Stimulated activated CD8-positive, alpha-beta memory T cell treated with anti-CD3 and anti-CD28 coated beads, Interleukin-7, amount 100 ng/mL, for 24 hours (primary cell): Measurements from ENCODE around the gene AGAP2.
A peak's percentile ranks its signal among the peaks of the same experiment; 100 is the strongest.

ENCODE experiments used
- DNase-seq: peaks from one replicate; pipeline ENCODE4 v3.0.0-alpha.2; 2020; ENCODE audit warnings: low read depth

The AGAP2 gene

DNA sequence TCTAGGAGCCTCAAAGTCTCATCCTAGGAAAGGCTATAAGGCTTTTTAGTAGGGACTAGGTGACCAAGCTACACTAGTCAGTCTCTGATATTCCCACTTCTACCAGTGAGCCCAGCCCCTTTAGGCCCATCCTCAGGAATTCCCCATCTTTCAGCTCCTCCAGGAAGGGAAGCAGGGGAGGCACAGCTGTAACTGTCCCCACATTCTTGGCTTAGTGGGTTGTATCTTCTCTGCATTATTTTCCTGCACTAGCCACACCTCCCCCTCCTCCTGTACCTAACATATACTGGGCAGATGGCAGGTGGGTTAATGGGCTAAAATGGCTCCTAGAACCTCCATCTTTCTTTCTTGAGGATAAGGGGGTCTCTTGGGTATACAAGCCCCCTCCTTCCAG, 28.8 kb upstream of the AGAP2 start:
- no peak for DNase-seq

DNA sequence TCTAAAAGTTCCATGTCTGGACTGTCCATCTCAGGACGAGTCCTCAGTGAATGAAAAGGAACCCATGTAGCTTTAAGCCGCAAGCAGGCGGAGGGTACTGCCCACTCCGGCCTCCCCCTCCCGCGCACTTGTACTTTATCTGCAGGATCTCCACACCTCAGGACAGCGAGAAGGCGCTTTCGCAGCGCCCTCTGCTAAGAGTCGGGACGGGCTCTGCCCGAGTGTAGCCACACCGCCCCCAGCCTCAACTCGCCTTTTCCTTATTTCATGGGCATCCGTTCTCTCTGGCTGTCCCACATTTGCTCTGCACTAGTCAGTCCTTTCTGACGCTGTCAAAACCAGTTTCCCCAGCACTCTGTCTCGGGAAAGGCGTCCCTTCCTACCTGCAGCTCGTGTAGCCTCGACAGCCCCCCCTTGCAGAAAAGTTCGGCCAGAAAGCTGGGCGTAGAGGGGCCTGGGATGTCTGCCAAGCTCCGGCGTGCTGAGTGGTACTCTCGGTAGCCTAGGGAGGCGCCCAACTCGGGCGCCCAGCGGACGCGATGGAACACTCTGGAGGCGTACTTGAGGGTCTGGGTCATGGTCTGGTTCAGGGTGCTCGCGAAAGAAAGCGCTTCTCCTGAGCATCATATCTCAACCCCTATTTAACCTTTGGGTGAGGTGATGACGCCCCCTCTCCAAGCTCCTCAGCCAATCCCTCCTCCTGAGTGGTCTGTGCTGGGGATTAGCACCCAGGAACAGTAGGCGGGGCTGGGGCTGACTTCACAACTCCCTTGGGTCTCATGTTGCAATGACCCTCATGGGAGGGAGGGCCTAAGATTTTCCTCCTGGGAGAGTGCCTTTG, 28.1 kb upstream of the AGAP2 start, which contains the start of gene CYP27B1:
Gene CYP27B1, minus strand, starts transcription at position 615 of the 841 bp plus-strand sequence. Its CDS starts 37 bp downstream, at position 578.
- DNase-seq, result no peak

DNA sequence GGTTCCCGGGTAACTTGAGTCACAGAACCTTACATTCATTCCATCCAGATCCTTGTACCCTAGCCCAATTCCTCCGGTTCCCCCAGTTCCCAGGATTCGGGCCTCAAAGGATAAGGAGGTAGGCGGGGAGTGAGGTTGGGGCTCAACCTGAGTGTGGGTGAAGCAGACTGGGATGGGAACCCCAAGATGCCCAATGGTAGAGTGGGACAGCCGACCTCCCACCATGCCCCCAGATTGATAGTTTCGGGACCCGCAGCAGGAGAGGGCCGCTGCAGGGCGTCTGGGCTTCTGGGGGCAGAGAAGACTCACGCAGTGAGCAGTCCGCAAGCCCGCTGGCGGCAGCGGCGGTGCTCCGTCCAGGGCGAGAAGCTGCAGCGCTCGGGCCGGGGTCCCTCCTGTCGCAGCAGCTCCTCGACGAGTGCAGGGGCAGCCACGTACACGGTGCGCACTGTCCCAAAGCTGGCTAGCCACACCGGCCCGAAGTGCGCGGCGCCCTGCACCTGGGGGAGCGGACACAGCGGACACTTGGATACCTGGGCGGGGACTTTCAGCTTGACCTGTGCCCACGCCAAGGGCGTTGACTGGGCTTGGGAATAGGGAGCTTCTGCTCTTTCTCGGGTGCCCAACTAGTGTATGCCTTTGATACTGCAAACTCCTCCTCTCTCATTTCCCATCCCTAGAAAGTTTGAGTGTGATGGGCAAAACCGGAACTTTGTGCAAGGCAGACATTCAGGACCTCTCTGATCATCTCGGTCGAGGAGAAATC, 27.3 kb upstream of the AGAP2 start:
- no peak for DNase-seq

DNA sequence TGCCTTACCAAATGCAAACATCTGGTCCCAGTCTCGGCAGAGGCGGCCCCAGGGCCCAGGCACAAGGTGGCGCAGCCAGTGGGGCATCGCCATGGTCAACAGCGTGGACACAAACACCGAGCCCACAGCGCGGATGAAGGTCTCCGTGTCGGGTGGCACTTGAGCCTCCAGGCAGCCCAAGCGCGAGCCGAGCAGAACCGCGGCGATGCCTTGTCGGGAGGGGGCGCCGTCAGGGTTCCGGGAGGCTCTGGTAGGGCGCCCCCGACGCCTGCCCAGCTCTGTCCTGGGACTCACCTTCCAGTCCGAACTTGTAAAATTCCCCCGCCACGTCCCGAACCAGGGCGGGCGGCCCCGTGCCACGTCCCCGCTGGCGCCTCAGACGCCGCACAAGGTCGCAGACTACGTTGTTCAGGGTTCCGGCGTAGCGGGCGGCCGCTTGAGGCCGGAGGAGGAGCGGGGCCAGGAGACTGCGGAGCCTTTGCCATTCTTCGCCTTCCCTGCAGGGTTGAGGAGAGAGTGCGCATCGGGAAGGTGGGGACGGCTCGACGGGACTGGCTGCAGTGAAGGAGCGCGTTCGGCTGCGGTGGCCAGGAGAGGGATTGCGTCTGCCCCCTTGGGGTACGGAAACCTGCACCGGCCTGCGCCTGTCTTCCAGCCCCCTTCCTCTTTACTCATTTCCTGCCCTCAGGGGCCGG, 26.6 kb upstream of the AGAP2 start:
- DNase-seq, result no peak

DNA sequence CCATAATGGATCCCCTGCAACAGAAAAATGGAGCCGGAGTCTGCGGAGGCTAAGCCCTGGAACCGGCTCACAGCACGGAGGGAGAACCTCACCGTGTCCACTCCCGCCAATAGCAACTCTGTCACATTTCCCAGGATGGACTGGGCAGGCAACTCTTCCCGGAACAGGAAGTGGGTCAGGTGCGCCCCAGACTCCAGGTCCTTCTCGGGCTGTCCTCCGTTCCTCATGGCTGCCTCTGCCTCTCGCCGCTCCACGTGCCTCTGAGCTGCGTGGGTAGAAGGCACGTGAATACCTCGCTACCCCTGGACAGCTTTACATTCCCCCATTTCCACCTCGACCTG, 26.1 kb upstream of the AGAP2 start:
- no peak for DNase-seq

DNA sequence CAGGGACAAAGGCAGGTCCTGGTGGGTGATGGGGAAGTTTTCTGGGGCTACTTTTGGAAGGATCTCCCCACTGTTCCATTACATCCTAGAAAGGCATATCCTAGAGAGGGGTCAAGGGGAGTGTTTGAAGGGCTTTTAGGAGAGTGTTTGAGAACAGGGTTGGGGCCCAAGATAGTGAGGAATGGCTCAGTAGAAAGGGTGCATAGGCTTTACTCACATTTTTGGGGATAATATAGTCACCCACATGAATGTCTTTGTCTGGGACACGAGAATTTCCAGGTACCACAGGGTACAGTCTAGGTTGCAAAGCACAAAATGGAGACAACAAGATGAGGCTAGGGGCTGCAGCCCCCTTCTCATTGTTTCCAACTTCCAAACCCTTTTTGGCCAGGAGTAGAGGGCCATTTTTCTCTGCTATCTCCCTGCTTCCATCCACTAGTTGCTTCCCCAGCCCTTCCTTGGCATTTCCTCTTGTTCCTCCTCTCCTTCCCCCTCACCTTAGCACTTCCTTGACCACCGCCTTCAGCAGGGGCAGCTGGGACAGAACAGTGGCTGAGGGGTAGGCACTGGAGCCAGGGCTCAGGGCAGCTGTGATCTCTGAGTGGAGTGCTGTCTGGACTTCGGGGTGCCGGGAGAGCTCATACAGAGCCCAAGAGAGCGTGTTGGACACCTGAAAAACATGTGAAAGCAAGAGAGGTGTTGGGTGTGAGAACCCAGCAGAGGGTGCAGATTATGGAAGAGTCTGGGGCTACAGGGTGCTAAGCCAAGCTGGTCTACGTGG, 25.5 kb upstream of the AGAP2 start:
- DNase-seq, result no peak

DNA sequence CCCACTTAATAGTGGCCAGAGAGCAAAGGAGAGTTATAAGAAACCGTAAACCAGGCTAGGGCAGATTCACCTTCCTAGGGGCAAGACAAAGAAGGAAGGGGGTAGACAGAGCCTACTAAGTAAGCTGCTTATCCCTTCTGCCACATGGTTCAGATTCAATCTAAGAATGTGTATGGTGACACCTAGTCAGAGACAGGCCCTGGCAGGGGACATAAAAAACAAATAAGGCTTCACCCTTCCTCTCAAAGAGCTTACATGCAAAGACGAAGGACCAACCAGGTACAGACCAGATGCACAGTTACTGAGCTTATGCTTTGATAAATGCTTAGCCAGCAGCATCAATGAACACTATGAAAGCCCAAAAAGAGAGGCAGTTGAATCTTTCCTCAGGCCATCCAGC, 23.9 kb upstream of the AGAP2 start:
- DNase-seq, result no peak

DNA sequence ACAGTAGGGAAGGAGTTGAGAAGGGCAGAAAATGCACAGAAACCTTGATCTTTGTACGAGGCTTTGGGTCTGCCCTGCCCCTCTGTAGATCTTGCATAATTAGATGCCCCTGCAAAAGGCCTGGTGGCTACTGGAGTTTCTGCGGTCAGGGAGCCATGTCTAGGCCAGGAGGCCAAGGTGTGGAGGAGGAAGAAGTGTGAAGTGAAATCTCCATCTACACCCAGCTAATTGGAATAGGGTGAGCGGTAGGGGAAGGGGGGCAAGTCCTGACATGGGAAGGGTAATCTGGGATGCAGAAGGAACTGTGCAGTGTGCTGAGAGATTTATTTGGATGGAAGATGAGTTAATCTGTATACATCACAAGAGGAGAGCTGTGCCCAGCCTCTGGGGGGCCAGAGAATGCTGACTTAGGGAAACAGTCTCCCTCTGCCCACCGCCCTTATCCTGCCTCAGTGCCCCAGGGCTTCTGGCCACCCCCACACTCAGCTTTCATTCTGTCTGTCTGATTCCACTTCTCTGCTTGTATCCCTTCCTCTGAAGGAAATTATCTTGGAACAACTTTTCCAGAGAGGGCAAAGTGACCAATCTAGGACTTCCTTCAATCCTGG, 23.0 kb upstream of the AGAP2 start:
- DNase-seq, result no peak

DNA sequence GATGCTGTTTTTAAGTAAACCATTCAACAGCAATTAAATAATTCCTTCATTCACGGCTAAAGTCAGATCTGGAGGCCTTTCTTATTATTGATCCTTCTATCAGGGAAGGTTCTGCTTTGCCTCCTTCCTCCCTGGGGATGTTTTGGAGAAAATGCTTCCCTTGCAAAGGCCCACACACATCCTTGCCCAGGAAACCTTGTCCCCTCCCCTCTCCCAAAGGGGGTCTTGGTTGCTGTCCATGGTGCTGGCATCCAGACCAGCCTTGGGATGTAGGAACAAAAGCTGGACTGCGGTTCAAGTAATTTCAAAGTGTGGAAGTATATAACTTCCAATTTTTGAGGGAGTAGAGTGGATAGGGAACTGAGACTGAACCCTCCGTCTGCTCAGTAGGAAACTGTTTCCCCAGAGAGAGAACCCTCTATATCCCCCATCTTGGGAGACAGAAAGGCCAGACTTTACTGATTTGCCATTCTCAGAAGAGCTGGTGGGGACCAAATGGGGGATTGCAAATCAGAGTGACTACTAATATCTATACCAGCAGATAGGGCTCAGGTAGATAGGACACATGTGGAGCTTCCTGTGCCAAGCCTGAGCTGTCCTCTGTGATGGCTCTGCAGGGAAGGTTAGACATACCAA, 21.9 kb upstream of the AGAP2 start:
- no peak for DNase-seq

DNA sequence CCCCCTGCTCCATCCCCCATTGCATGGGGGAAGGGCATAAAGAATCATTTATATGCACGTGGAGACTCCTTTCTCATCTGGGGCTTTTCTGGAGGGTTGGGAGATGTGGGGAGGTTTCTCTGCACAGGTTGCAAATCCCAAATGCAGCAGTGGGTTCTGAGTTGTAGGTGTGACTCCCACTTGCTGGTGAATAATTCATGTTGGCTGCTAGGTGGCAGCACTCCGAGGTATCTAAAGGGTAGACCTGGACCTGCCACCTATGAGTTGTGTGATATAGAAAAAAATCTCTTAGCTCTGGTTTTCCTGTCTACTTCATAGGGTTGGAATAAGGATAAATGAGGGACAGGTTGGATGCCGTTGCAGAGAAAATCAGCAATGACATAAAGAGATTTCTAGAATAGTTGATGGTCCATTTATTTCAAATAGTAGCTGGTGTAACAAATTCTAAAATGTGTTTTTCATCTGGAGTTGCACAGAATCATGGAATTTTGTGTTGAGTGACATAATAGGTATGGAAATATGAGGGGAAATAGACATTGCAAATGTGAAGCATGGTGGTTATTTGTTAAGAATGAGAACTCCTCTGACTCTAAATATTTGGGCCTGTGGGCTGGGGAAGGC, 20.9 kb upstream of the AGAP2 start:
- no peak for DNase-seq

DNA sequence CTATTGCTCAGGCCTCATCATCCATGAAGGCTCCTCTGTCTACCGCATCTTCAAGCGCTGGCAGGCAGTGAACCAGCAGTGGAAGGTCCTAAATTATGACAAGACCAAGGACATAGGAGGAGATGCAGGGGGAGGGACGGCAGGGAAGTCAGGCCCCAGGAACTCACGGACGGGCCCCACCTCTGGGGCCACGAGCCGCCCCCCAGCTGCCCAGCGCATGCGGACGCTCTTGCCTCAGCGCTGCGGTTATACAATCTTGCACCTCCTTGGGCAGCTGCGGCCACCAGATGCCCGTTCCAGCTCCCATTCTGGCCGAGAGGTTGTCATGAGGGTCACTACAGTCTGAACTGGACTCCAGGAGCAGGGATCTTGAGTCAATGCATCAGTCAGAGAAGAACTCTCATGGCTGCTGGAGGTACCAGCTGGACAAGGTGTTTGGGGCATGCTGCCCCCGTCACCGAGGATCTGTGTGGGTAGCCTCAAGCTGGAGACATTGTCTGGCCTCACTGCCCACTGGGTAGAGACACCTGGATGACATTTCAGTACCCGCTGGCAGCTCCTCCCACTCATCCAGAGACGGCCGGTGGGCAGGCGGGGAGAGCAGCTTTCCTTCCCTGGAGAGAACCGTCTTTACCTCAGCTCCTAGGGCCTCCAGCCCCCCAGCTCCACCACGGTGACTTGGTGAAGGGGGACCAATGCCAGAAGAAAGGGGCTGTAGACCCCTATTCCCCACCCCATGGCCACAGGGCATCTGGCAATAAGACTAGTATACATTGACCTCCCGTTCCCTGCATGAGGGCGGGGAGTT, 20.2 kb upstream of the AGAP2 start:
- no peak for DNase-seq

DNA sequence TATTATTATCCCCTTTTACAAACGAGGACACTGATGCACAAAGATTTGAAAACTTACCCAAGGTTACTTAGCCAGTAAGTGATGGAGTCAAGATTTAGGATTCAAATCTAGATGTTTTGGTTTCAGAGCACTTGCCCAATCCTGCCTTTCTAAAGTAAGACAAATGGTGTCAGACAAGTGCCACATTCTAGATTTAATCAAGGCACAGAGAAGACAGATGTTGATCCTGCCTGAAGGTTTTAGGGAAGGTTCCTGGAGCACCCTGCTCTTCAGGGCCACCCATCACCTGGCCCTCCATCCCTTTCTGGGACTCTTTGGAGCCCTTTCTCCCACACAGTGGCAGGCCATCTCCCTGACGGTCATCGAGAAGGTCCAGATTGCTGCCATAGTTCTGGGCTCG, 19.2 kb upstream of the AGAP2 start:
- no peak for DNase-seq

DNA sequence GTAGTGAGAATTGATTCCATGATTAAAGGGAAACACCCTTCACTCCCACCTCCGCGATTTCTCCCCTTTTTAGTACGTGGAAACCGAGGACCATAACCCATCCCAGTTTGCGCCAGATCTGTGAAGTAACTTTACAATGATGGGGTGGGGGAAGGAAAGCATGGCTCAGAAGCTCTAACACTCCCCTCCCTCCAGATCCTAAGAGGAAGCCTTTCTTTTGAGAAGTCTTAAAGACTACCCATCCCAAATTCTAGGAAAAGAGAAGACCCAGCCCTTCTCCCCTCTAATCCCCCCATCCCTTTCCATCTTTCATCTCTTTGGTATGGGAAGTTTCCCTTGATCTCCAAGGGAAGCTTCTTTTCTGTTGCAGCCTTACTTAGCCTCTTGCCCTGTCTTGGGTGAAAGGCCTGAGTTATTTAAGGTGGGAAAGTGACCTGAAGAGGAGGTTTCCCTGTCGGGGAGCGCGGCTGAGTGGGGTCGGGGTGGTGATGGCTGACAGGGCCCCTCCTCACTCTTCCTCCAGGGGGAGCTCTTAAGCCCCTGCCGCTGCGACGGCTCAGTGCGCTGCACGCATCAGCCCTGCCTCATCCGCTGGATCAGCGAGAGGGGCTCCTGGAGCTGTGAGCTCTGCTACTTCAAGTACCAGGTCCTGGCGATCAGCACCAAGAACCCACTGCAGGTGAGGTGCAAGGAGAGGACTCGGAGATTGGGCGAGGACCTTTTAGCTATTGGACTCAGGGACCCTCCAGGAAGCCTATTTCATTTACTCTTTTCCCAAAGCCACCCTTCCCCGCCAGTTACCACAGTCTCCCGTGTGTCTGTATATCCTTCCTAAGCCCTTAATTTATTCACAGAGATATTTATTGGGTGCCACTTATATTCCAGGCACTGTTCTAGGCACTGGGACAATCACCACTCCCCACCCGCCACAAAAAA, 18.1 kb upstream of the AGAP2 start:
- DNase-seq, result no peak

DNA sequence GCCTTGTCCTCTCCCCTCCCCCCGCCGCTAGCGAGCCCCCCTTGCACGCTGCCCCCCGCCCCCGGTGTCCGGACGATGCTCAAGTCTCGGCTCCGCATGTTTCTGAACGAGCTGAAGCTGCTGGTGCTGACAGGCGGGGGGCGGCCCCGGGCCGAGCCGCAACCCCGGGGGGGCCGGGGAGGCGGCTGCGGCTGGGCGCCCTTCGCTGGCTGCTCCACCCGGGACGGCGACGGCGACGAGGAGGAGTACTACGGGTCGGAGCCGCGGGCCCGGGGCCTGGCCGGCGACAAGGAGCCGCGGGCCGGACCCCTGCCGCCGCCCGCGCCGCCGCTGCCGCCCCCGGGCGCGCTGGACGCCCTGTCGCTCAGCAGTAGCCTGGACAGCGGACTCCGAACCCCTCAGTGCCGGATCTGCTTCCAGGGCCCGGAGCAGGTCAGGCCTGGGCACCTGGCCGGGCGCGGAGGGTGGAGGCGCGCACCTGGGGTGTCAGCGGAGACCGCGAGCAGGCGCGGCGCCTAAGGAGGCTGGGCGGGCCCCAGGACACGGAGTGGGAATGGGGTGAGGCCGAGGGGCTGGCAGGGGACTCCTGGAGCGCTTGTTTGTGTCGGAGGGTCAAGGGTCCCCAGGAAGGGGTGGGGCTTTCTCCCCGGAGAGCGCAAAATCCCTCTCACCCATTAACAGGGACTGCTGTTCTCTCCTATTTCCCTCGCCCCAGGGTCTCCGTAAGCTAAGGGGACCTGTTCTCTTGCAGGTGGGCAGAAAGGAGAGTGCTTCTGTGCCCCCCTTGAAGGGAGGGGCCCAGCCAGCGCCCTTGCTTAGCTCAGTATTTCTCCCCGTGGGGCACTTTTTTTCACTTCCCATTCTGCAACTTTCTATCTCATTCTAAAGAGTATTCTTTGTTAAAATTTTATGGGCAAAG, 17.2 kb upstream of the AGAP2 start:
- no peak for DNase-seq

DNA sequence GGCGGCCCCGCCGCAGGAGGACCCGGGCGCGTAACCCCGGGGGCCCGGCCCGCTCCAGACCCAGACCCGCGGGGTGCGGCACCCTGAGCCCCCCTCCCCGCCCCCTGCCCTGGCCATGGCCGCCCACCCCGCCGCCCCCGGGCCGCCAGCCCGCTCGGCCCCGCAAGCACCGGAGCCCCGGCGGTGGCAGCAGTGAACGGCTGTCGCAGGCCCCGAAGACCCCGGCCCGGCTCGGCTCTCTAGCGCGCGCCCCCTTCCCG, 16.6 kb upstream of the AGAP2 start:
- DNase-seq, result no peak

DNA sequence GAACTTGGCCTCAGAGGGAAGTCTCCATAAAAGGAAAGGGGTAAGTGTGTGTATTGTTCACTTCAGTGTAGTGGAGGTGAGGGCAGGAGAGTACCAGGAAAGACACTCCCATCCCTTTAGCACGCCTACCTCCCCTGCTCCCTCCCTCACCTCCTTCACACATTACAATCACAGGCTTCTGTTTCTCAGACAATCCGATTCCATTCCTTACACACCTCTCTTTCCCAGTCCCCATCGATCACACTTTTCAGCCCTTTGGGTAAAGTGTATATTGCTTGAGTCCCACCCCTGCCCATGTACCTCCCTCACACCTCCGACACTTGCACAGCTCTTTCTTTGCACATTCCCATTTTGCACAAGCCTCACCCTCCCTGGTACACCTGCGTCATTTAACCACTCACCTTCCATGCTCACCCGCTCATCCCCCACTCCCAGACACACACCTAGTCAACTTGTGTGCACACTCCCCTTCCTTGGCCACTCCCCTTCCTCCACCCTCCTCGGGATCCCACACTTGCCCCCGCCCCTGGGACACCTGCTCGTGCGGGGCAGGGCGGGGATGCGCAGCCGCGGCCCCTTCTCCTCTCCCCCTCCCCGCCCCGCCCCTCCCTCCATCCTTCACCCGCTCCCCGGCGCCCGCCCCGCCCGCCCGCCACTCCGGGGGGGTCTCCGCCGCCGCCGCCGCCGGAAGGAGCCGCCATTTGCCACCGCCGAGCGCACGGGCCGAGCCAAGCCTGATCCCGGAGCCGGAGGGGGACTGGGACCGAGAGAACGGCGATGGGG, 16.1 kb upstream of the AGAP2 start, which contains the start of gene MARCHF9:
Gene MARCHF9, plus strand, starts transcription at position 693 of the 783 bp plus-strand sequence. CDS start 426 bp downstream, outside the sequence.
- DNase-seq, result peak; percentile 69

DNA sequence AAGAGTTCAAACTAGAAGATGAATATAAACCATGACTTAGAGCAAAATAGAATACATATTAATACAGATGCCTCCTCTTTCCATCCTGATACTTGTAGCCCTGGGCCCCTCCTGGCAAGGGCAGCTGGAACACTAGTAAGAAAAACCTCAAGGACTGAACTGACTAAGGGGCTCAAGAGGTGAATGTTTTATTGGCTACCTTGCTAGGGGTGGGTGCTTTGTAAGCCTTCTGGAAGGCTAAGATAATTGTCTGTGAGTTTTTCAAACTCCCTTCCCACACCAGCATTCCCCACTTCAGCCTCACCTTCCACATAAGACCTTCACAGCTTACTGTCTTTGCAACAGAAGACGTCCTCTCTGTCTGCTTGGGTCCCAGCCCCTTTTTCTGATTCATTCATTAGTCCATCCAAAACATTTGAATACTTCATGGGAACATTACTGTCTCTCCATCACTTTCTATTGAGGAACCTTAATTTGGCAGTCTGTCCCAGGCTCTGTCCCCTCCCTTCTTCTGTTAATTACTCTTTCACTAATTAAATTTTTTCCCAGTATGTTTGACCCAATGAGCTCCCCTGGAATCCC, 15.3 kb upstream of the AGAP2 start:
- no peak for DNase-seq
